Smooth muscle cell (in vitro differentiated cells): ENCODE measurements around the gene ANAPC2. TPM values are rescaled to one million over a fixed set of nuclear protein-coding genes. Genes with fewer than 3 reads are reported as not detected.

Source experiments
- DNase-seq: peaks from one replicate; lab custom pipeline; 2025; ENCODE audit not compliant: unreplicated experiment; lab: John Stamatoyannopoulos, UW
- H2AFZ ChIP-seq: fragments of 200-600 bp; sonication (generic); 2 replicates; pipeline ENCODE4 v1.6.0; 2016; ENCODE audit warnings: antibody characterized with exemption, low read depth, mild to moderate bottlenecking
- H3F3A ChIP-seq: fragments of 200-600 bp; sonication (generic); 2 replicates; pipeline ENCODE4 v1.6.0; 2017; ENCODE audit warnings: antibody characterized with exemption, low read depth
- H3K27ac ChIP-seq: fragments of 200-600 bp; sonication (generic); 2 replicates; pipeline ENCODE4 v1.5.1; 2016; ENCODE audit warnings: low read depth, mild to moderate bottlenecking
- H3K27me3 ChIP-seq: fragments of 200-600 bp; sonication (generic); 2 replicates; pipeline ENCODE4 v1.6.1; 2016; ENCODE audit warnings: low read depth, mild to moderate bottlenecking
- H3K36me3 ChIP-seq: fragments of 200-600 bp; sonication (generic); 2 replicates; pipeline ENCODE4 v1.5.1; 2016; ENCODE audit warnings: low read depth
- H3K4me1 ChIP-seq: fragments of 200-600 bp; sonication (generic); 2 replicates; pipeline ENCODE4 v1.5.1; 2016; ENCODE audit warnings: low read depth
- H3K4me2 ChIP-seq: fragments of 200-600 bp; sonication (generic); 2 replicates; pipeline ENCODE4 v1.6.0; 2016; ENCODE audit warnings: mild to moderate bottlenecking
- H3K4me3 ChIP-seq: fragments of 200-600 bp; sonication (generic); 2 replicates; pipeline ENCODE4 v1.5.1; 2016; ENCODE audit warnings: mild to moderate bottlenecking
- H3K79me2 ChIP-seq: fragments of 200-600 bp; sonication (generic); 2 replicates; pipeline ENCODE4 v1.6.0; 2016; ENCODE audit warnings: low read depth, mild to moderate bottlenecking
- H3K9ac ChIP-seq: fragments of 200-600 bp; sonication (generic); 2 replicates; pipeline ENCODE4 v1.6.0; 2016; ENCODE audit warnings: low read depth
- H3K9me3 ChIP-seq: fragments of 200-600 bp; sonication (generic); replicated peaks from 2 replicates; pipeline ENCODE4 v1.5.1; 2016; ENCODE audit warnings: low read depth
- H4K20me1 ChIP-seq: fragments of 200-600 bp; sonication (generic); 2 replicates; pipeline ENCODE4 v1.6.0; 2016; ENCODE audit warnings: low read depth
- WGBS: methylation state at CpG from one replicate; pipeline ENCODE4 v1.1.7; 2016; ENCODE audit warnings: low lambda C conversion rate; 5-methylcytosine and 5-hydroxymethylcytosine counted together
- polyA plus RNA-seq: library from polyadenylated mRNA; unstranded; fragments of >200 nt; fragmentation: Nextera tagmentation; extraction: Ambion mirVana; gene quantifications from 2 replicates; pipeline ENCODE4 v1.2.1, GENCODE V29; 2016
- total RNA-seq: library from RNA; depleted of rRNA; stranded (reverse); fragments of >200 nt; gene quantifications from 2 replicates; pipeline ENCODE4 v1.2.3, GENCODE V29; 2014
- TF ChIP-seq, protein P1 (sequence below): fragments of 200-600 bp; sonication (generic); IDR thresholded peaks from 2 replicates; pipeline ENCODE4 v1.5.1; 2017; ENCODE audit warnings: borderline replicate concordance, mild to moderate bottlenecking, antibody characterized with exemption; ENCODE audit not compliant: insufficient read depth, poor library complexity, severe bottlenecking

The ANAPC2 gene
- total and polyA plus RNA-seq, 2 experiments from 2014 or later = 6.6 to 12.6 TPM

DNA sequence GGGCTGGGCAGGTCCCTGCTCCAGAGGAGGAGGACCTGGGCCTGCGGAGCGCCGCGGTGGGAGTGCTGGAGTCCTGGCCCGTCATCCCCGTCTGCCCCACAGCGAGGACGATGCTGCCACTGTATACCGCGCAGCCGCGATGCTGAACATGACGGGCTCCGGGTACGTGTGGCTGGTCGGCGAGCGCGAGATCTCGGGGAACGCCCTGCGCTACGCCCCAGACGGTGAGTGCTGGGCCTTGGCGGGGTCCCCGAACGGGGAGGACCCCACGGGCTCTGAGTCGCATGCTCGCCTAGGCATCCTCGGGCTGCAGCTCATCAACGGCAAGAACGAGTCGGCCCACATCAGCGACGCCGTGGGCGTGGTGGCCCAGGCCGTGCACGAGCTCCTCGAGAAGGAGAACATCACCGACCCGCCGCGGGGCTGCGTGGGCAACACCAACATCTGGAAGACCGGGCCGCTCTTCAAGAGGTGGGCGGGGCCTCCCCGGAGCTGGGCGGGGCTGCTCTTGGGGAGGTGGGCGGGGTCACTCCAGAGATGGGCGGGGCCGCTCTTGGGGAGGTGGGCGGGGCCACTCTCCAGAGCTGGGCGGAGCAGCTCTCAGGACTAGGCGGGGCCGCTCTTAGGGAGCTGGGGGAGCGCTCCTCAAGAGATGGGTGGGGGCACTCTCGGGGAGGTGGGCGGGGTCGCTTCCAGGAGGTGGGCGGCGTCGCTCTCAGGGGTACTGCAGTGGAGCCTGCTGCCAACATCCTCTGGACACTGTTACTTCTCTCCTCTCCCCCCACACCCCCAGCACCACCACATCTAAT, 31.6 kb downstream of the ANAPC2 start:
- no peak overlapping the region for H3K27ac ChIP-seq
- 34% methylated on average over 44 of the region's 65 CpGs for WGBS
- H3K79me2 ChIP-seq = no peaks in the 10 kb centered on the region
- H3K9ac ChIP-seq = no peak overlapping the region
- H2AFZ ChIP-seq = no peak overlapping the region
- H3F3A ChIP-seq = no peaks in the 10 kb centered on the region
- no peaks in the 10 kb centered on the region for H3K9me3 ChIP-seq
- peak overlapping the region; percentile 5 for H3K4me3 ChIP-seq
- TF ChIP-seq, protein P1, sequence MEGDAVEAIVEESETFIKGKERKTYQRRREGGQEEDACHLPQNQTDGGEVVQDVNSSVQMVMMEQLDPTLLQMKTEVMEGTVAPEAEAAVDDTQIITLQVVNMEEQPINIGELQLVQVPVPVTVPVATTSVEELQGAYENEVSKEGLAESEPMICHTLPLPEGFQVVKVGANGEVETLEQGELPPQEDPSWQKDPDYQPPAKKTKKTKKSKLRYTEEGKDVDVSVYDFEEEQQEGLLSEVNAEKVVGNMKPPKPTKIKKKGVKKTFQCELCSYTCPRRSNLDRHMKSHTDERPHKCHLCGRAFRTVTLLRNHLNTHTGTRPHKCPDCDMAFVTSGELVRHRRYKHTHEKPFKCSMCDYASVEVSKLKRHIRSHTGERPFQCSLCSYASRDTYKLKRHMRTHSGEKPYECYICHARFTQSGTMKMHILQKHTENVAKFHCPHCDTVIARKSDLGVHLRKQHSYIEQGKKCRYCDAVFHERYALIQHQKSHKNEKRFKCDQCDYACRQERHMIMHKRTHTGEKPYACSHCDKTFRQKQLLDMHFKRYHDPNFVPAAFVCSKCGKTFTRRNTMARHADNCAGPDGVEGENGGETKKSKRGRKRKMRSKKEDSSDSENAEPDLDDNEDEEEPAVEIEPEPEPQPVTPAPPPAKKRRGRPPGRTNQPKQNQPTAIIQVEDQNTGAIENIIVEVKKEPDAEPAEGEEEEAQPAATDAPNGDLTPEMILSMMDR = no peak
- H3K4me2 ChIP-seq = peak overlapping the region; percentile 75
- no peaks in the 10 kb centered on the region for H4K20me1 ChIP-seq
- no peaks in the 10 kb centered on the region for H3K36me3 ChIP-seq
- H3K27me3 ChIP-seq = peaks cover 64% of the 10 kb centered on the region
- H3K4me1 ChIP-seq = no peaks in the 10 kb centered on the region
- no peak for DNase-seq

DNA sequence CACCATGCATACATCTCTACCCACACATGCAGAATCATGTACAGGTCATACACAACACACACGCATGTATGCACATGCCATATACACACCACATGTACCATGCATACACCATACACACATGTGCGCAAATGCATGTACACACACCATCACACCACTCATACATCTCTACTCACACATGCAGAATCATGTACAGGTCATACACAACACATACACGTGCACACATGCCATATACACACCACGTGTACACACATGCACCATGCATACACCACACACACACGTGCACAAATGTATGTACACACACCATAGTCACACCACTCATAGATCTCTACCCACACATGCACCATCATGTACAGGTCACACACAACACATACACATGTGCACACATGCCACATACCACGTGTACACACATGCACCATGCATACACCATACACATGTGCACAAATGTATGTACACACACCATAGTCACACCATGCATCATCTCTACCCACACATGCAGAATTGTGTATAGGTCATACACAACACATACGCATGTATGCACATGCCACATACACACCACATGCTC, 35.4 kb downstream of the ANAPC2 start:
- TF ChIP-seq, protein P1 = no peak
- Histone ChIP-seq H4K20me1 (no peaks in the 10 kb centered on the region), H3F3A (no peaks in the 10 kb centered on the region)

DNA sequence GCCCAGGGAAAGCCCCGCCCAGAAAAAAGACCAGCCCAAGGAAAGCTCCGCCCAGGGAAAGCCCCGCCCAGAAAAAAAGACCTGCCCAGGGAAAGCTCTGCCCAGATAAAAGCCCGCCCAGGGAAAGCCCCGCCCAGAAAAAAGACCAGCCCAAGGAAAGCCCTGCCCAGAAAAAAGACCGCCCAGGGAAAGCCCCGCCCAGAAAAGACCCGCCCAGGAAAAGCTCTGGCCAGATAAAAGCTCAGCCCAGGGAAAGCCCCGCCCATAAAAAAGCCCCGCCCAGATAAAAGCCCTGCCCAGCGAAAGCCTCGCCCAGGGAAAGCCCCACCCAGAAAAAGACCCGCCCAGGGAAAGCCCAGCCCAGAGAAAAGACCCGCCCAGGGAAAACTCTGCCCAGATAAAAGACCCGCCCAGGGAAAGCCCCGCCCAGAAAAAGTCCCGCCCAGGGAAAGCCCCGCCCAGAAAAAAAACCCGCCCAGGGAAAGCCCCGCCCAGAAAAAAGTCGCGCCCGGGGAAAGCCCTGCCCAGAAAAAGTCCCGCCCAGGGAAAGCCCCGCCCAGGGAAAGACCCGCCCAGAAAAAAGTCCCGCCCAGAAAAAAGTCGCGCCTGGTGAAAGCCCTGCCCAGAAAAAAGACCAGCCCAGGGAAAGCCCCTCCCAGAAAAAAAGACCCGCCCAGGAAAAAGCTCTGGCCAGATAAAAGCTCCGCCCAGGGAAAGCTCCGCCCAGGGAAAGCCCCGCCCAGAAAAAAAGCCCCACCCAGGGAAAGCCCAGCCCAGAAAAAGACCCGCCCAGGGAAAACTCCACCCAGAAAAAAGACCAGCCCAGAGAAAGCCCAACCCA, 37.5 kb downstream of the ANAPC2 start:
- H3K4me1 ChIP-seq = no peaks in the 10 kb centered on the region
- H3K4me2 ChIP-seq = no peak overlapping the region
- no peak overlapping the region for H3K27ac ChIP-seq
- no peaks in the 10 kb centered on the region for H3F3A ChIP-seq
- H3K36me3 ChIP-seq = no peaks in the 10 kb centered on the region
- no peaks in the 10 kb centered on the region for H4K20me1 ChIP-seq
- WGBS = 55% methylated on average over 19 of the region's 34 CpGs
- no peaks in the 10 kb centered on the region for H3K9me3 ChIP-seq
- no peak for DNase-seq
- TF ChIP-seq, protein P1 = no peak
- H2AFZ ChIP-seq = no peak overlapping the region
- no peak overlapping the region for H3K9ac ChIP-seq
- H3K4me3 ChIP-seq = no peak overlapping the region
- H3K27me3 ChIP-seq = peaks cover 8% of the 10 kb centered on the region
- no peaks in the 10 kb centered on the region for H3K79me2 ChIP-seq

More for the DNA sequence above, 35.4 kb downstream of the ANAPC2 start:
- Histone ChIP-seq H3K4me3 (no peak overlapping the region), H3K9me3 (no peaks in the 10 kb centered on the region), H3K79me2 (no peaks in the 10 kb centered on the region), H2AFZ (no peak overlapping the region), H3K27ac (no peak overlapping the region), H3K4me2 (no peak overlapping the region), H3K27me3 (peaks cover 29% of the 10 kb centered on the region), H3K4me1 (no peaks in the 10 kb centered on the region), H3K36me3 (no peaks in the 10 kb centered on the region), H3K9ac (no peak overlapping the region)
- 94% methylated on average over 7 of the region's 7 CpGs for WGBS
- no peak for DNase-seq
